ENCODE results near the gene TBXA2R.

Gene TBXA2R

DNA sequence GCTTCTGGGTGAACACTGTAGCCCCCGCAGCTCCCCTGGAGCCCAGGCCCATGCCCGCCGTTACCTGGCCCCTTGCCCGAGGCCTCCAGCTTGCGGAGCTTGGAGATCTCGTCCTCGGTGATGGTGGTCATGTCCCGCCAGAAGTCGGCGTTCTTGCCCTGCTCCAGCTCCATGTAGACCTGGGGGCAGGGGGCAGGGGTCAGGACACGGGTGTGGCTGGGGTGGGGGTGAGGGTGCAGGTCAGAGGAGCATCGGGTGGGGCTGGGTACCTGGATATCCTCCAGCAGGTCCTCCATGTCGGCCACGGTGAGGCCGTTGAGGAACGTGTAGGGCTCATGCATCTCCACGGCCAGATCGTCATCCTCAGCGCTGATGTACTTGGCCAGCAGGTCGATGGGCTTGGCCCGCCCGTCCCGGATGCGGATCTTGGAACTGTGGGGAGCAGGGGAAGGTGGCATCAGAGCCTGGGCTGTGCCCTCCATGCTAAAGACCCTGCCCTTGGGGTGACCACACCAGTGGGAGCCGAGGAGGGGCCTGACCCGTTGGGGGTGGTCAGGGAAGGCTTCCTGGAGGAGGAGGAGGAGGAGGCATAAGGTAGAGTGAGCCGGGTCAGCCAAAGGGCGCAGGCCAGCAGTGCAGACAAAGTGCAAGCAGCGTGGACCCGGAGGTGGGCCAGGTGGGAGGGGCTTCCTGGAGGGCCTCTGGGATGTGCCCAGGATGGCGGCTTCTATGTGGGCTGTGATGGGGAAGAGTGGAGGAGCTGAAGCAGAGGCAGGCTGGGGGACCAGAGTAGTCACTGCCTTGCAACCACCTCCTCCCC, 12.3 kb upstream of the TBXA2R start:
- no peak for DNase-seq

DNA sequence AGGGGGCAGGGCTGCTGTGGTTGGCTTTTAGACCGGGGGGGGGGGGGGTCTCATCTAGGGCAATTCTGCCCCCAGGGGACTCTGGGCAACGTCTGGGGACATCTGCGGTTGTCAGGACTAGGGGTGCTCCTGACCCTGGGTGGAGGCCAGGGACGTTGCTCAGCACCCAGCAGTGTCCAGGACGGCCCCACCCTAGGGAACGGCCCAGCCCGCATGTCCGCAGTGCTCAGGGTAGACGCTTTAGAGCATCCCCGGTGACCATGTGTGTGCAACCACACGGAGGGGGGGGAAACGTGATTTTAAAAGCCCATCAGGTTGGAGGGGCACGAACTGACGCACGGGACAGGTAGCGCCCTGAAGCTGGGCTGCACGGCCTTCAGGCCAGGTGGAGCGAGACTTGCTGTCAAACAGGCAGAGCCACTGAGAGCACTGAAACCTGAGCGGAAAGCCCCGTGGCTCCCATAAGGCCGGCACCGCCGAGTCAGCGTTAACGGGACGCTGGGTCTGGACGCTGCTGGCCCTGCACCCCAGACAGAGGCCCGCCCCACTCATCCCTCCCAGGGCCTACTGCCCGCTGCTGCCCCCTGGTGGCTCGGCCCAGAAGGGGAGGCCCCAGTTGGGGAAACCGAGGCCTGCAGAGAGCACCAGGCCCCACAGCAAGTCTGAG, 11.6 kb upstream of the TBXA2R start:
- DNase-seq: peak; percentile 50

DNA sequence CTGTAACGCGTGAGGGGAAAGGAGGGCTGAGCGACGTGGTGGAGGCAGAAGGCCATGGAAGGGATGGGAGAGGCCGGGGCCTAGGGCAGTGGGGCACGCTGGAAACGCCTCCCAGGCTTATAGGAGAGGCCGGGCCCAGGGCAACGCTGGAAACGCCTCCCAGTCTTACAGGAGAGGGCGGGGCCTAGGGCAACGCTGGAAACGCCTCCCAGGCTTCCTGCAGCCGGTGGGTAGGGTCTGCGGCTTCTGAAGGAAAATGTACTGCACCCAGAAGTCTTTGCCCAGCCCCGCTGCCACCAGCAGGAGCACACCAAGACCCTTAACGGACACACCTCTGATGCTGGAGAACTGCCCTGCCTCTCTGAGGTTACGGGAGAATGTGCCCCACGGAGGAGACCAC, 10.8 kb upstream of the TBXA2R start:
- no peak for DNase-seq

DNA sequence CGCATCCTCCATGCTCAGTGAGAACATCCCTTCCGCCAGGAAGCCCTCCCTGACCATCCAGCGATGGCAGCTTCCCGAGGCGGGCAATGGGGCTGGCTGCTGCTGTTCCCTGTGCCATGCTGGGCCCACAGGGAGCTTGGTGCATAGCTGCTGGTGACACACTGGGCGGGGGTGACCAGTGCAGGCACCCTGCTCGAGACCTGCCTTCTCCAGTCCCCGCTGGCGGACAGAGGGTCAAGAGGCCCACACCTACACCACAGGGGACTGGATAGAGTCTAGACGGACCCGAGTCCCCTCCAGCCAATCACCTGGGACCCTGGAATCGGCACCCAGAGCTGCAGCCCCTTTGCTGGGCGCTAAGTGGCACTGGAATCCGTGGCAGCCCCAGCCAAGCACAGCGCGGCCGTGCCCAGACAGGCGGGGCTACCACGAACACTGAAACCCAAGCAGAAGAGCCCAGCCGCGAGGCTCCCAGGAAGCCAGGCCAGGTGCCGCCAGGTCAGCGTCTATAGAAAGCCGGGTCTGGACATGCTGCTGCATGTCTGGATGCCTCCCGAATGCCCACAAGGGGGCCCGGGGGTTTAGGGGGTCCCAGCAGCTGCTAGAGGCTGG, 9.0 kb upstream of the TBXA2R start:
- DNase-seq: no peak

DNA sequence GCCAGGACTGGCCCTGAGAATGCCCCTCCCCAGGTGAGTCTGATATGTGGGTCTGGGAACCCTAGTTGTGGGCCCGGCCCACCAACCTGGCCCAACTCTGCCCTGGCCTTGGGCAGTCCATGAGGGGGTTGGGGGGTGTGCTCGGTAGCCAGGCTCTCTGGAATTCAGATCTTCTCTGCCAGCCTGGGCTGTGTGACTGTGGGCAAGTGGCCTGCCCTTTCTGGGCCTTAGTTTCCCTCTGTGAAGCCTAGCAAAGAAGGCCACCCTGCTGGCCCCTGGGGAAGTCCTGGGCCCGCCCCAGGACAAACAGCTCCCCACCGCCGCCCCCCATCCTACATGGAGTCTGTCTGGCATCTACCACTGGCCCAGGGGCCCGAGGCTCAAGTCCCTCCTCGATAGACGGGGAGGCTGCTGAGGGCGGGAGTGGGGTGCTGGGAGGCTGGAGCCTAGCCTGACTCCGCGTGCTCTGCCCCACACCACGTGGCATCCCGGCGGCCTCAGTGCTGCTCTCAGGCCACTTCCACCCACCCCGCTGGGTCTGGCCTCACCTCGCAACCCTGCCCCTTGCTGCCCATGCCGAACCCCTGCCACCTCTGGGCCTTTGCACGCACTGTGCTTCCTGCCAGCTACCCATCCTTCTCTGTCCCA, 8.3 kb upstream of the TBXA2R start:
- no peak for DNase-seq

DNA sequence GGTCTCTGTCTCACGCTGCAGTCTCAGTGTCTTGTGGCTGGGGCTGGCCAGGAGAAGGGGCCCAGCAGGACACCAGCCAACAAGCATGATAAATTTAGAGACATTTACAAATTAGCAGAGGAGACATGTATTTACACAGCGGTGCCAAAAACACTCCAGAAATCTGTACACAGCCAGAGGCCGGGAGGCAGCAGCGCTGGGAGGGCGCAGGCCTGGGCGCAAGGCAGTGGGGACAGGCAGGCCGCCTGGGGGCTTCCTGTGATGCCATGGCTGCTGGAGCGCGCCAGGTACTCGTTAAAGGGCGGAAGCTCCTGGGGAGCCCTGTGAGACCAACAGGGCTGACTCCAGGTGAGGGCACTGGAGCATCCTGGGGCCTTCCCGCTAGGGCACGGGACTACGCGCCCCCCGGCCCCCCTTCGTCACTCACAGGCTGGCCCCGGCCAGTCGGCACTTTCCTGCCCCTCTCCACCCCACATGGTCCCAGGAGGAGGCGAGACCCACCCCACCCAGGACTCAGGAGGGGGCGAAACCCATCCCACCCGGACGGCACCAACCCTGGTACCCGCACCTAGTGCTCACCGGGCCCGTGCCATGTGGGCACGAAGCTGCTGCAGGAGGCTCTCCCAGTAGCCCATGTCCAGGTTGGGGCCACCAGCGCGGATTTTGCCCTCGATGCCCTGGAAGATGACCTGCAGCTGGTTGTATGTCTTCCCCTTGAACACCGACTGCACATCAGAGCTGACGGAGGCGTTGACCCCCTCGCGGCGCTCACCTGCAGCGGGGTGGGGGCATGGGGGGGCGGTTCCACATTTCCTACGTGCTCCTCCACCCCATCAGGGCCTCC, 7.4 kb upstream of the TBXA2R start:
- no peak for DNase-seq

DNA sequence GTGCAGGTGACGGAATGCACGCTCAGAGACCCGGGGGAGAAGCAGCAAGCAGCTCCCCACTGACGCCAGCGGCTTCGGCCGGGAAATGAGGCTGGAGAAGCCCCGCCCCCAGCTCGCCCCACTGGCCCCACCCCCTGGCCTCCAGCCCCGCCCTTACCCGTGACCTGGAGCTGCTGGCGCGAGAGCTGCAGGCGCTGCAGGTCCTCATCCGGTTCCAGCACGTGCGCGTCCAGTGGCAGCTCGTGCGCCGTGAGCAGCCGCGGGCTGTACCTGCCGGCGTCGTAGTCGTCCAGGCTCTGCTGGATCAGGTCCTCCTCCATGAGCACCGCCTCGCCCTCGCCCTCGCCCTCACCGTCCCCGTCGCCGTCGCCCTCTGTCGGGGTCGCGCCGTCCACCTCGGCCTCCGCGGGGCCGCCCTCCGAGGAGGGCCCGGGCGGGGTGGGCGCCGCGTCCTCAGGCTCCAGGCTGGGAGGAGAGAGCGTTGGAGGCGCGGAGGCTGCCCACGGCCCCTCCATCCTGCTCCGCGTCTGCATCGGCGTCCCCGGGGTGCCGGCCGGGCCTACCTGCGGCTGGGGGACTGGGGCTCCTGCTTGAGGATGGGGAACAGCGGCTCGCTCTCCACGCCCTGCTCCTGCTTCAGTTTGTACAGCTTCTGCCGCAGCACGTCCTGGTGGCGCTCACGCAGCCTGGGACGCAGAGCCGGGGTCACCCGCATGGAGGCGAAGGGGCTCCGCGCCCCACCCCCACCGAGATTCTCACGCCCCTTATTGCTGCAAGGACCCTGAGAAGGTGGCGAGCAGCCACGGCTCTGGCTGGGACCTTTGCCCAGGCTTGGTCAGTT, 6.4 kb upstream of the TBXA2R start:
- DNase-seq: no peak

DNA sequence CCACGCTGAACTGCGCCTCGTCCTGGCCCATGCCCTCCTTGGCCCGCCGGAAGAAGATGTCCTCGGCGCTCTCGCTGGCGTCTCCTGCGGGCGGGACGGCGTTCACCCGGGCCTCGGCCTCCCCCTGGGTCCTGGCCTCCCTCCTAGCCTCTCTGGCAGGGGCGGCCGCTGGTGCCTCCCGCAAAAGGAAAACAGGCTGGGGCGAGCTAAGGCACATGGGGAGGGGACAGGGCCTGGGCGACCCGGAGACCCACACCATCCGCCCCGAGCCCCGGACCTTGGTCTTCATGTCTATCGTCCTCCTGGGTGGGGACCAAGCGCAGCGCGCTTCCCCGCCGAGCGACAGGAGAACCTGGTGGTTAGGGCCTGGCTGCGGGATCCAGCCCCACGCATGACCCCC, 5.7 kb upstream of the TBXA2R start:
- DNase-seq: no peak

DNA sequence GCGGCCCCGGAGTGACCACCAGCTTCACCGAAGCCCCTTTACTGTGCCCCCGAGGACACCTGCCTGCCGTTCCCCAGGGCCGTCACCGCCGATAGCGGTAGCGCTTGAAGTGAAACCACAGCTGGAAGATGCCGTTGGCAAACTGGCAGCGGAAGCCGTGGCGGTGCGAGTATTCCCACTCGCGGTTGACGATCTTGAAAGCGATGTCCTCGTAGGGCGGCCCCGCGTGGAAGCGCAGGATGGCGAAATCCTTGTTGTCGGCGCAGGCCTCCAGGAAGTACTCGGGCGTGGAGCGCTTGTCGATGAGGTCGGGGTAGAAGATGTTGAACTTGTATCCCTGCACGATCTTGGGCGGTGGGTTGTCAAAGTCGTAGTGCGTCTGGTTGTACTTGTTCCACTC, 5.2 kb upstream of the TBXA2R start:
- no peak for DNase-seq

DNA sequence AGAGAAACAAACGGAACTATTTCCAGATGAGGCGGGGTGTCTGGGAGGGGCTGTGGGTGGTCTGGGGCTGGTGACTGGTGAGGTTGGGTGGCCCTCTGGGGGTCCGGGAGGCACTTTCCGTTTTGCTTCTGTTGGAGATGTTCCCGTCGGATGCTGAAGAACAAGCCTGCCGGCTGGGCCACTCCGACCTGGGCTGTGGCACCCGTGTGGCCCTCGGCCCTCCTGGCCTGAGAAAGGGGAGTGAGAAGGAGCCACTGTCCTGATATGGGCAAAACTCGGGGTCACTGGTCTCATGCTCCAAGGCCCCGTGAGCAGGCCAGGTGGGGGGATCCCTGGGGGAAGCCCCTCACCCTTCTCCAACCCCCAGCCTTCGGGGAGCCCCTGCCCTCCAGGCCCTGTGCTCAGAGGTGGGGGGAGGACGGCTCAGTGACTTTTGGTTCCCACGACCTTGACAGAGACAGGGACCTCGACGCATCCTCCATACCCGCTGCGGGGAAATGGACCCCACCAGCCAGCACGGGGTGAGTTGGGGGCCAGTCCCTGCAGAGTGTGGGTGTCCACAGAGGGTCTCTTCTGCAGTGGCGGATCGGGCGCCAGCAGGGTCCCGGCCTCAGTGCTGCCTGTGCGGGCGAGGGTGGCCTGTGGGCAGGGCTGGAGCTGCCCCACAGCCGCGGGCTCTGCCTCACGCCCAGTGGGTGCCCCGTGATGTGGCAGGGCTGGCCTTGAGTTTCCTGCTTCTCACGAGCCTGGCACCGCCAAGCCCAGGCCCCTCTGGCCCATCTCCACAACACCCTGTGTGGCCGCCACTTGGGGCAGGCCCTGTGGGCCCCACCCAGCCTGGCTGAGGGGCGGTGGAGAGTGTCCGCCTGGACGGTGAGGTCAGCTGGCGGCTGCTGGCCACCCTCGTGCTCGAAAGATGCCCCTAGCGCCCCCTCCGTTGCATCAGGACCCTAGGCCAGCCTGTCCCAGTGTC, 4.4 kb upstream of the TBXA2R start:
- DNase-seq: no peak

DNA sequence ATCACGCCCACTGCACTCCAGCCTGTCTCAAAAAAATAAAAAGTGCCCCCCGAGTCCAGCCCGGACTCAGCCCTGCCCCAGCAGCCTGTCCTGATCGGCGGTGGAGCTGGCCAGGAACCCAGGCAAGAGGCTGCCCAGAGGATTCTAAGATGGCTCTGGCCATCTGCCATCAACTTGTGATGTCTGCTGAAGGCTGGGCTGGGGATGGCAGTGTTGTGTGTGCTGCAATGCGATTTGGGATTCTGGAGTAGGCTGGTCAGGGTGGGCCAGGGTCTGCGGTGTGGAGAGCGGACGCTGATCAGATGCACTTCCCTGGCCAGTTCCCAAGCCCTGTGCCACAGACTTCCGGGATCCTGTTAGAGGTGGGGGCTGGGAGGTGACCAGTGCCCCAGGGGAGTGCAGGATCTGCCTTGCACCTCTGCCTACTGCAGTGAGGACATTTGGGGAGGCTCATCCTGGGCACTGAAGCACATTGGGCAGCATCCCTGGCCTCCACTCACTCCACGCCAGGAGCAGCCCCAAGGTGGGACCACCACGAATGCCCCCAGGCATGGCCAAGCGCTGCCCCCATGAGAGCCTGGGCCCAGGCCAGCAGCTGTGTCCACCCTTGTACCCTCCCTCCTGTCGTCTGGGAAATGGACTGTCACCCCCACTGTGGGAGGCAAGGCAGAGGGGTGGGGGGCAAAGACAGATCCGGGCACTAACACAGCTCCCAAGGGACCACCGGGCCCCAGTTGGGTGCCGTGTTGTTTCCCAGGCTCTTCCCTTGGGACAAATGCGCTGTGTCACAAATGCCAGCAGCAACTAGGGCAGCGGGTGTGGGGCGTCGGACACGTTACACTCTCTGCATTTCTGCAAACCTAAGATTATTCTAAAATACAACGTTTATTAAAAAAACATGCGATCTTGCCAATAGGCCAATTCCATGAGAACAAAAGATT, 3.4 kb upstream of the TBXA2R start:
- DNase-seq: no peak

DNA sequence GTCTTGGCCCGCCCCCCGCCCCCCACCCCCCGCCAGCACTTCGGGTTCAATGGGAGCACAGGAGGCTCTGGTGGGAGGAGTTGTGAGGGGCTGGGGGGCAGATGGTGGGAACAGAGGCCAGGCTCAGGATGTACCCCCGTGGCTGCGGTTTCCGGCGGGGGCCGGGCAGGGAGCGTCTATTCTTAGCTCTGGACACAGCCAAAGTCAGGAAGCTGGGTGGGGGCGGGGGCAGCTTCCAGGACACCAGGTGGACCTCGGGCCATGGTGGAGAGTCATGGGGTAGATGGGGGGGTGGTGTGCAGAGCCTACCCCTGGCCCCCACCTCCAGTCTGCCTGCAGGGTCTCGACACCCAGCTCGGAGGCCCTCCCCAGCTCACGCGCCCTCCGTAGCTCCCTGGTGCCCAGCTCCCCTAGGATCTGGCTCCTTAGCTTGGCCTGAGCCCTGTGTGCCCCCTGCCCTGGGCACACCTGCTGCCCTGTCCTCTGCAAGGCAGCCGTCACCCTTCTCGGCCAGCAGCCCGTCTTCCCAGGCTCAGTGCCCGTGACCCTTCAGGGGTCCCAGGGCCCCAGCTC, 2.2 kb upstream of the TBXA2R start:
- no peak for DNase-seq

DNA sequence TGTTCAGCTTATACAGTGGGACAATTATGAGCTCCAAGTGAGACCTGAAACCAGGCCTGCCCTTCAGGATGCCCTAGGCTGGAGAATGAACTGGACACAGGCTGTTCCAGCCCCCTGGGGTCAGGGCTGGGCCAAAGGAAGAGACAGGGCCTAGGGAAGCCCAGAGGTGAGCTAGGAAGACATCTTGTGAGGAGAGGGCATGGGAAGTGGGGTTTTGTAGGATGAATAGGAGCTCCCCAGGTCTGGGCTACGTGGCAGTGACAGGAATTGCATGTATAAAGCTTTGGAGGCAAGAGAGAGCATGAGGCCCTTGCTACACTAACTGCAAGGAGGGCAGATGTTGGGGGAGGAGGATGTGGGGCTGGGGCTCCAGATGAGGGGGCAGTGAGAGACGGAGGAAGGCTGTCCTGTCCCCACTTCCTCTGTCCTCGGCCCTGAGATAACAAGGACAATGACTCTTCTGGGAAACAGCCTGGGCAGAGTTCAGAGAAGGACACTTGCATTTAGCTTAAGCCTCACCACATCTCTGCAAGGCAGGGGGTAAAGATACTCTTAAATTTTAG, 1.5 kb upstream of the TBXA2R start:
- no peak for DNase-seq

DNA sequence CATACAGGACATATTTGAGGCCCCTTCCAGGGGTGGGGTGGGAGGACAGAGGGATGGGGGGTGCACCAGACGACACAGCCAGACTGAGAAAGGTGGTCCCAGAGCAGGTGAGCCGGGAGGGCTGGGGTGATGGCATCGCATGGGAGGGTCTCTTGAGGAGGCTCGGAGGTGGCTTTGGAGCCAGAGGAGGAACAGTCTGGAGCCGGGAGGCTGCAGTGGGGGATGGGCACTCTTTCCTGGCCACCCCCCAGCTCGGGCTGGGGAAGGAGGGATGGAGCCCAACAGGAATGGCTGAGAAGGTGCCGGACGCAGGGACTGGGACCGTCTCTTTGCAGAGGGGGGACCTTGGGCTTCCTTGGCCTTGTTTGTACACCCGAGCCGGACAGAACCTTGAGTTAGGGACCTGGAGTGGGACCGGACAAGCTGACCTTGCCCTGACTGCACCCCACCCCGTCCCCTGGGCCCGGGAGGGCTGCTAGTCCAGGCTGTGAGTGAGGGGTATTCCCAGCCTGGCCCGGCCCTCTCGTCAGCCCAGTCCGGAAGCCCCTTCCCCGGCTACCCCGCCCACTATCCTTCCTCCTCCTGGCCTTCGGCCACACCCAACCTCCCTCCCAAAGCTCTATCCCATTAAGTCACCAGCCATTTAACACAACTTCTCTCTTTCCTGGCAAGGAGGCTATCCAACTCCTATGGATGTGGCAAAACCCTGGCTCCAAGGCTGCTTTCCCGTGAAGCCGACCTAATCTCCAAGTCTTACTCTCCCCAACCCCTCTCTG, 816 bp upstream of the TBXA2R start:
- DNase-seq: peak; percentile 16

DNA sequence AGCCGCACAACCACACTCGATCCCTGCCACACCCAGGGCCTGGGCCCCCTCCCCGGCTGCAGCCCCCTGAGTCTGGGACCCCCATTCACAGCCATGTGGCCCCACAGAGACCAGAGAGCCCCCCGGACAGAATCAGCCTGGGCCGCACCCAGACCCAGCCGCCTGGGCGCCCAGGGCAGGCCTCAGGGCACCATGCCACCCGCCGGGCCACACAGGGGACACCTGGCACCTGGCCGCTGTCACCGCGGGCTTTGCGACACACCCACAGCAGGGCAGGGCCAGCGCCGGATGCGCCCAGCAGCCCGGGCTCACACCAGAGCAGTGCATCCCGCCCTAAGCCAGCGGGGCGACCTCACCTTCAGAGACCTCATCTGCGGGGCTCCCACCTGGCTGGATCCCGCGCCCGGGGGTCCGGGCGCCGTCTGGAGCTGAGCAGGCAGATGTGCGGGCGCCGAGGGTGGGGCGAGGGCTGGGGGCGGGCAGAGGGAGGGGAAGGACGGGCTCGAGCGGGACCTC, 443 bp downstream of the TBXA2R start:
- no peak for DNase-seq

DNA sequence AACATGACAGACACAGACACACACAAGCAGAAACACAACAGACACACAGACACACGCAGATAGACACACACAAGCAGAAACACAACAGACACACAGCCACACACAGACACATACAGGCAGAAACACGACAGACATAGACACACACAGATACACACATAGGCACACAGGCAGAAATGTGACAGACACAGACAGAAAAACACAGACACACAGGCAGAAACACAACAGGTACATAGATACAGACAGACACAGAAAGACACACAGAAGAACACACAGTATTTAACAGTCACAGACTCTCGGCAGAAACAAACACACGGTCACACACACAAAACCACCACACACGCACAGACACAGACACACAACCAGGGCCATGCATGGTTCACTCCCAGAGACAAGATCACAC, 905 bp downstream of the TBXA2R start:
- no peak for DNase-seq

DNA sequence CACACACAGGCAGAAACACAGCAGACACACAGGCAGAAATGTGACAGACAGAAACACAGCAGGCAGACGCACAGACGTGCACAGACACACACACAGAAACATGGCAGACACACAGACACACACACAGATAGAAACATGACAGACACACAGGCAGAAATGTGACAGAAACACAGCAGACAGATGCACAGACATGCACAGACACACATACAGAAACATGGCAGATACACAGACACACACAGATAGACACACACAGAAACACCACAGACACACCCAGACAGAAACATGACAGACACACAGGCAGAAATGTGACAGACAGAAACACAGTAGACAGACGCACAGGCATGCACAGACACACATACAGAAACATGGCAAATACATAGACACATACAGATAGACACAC, 1.3 kb downstream of the TBXA2R start:
- no peak for DNase-seq

DNA sequence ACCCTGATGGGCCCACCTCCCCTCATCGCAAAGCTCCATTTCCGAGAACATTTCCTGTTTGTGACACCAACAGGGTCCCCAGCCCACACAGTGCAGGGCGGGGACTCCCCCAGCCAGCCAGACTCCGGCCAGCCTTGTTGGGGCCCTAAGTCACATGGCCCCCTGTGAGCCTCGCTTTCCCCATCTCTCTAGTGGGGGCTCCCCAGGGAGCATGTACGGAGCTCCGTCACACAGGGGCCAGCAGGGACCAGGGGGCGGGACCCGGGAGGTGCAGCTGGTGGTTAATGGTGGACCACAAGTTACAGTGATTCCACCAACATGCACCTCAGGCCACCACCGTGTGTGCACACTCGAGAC, 1.7 kb downstream of the TBXA2R start:
- no peak for DNase-seq

All from retina (tissue), 1 donor.